Parathyroid adenoma (tissue), 2 donors: ENCODE data around the gene KRT79.
"Not testable (repeated sequence)": the region's sequence is repeated elsewhere in the genome, so short reads cannot be mapped to it uniquely, and the experiment has no call there.

Experiments used
- H2AFZ ChIP-seq: fragments of 300-600 bp; sonication (generic); one replicate; pipeline ENCODE4 v1.7.0; 2017; ENCODE audit warnings: antibody characterized with exemption, mild to moderate bottlenecking
- H3K27ac ChIP-seq: fragments of 300-600 bp; sonication (generic); one replicate; pipeline ENCODE4 v1.7.0; 2017
- H3K27me3 ChIP-seq: fragments of 300-600 bp; sonication (generic); one replicate; pipeline ENCODE4 v1.7.0; 2017; ENCODE audit warnings: low read length; ENCODE audit not compliant: control insufficient read depth, insufficient read depth
- H3K36me3 ChIP-seq: fragments of 300-600 bp; sonication (generic); one replicate; pipeline ENCODE4 v1.7.0; 2017; ENCODE audit warnings: low read length; ENCODE audit not compliant: control insufficient read depth, insufficient read depth
- H3K4me1 ChIP-seq: fragments of 300-600 bp; sonication (generic); one replicate; pipeline ENCODE4 v1.7.0; 2017; ENCODE audit warnings: control low read depth
- H3K4me2 ChIP-seq: fragments of 300-600 bp; sonication (generic); one replicate; pipeline ENCODE4 v1.7.0; 2017; ENCODE audit warnings: low read length
- H3K4me3 ChIP-seq: fragments of 300-600 bp; sonication (generic); one replicate; pipeline ENCODE4 v1.7.0; 2017; ENCODE audit warnings: low read depth, low read length
- H3K79me2 ChIP-seq: fragments of 300-600 bp; sonication (generic); one replicate; pipeline ENCODE4 v1.7.0; 2017; ENCODE audit warnings: control low read depth
- H3K9ac ChIP-seq: fragments of 300-600 bp; sonication (generic); one replicate; pipeline ENCODE4 v1.7.0; 2017; ENCODE audit warnings: mild to moderate bottlenecking
- H3K9me3 ChIP-seq: fragments of 300-600 bp; sonication (generic); one replicate; pipeline ENCODE4 v1.7.0; 2017; ENCODE audit warnings: low read length; ENCODE audit not compliant: control insufficient read depth
- CTCF ChIP-seq: fragments of 300-600 bp; sonication (generic); IDR thresholded peaks from one replicate; pipeline ENCODE4 v1.7.0; 2017; ENCODE audit warnings: antibody characterized with exemption, mild to moderate bottlenecking
- donor health status: primary hyperparathyroidism.

KRT79 gene

GRCh38 chr12:52796839-52797528, 37.1 kb downstream of the KRT79 start:
- Histone ChIP-seq H3K36me3 (no peaks in the 10 kb centered on the region), H3K9me3 (no peaks in the 10 kb centered on the region), H2AFZ (no peak overlapping the region), H3K9ac (no peak overlapping the region), H3K79me2 (no peaks in the 10 kb centered on the region), H3K4me3 (no peak overlapping the region), H3K27me3 (no peaks in the 10 kb centered on the region), H3K4me2 (no peak overlapping the region), H3K27ac (no peak overlapping the region), H3K4me1 (no peaks in the 10 kb centered on the region)
- no peak for TF ChIP-seq CTCF

- H3K27ac ChIP-seq: no peak overlapping the region
- H3K27me3 ChIP-seq: no peaks in the 10 kb centered on the region
- H2AFZ ChIP-seq: no peak overlapping the region
- H3K79me2 ChIP-seq: no peaks in the 10 kb centered on the region
- no peak overlapping the region for H3K9ac ChIP-seq
- H3K36me3 ChIP-seq: no peaks in the 10 kb centered on the region
- H3K4me1 ChIP-seq: no peaks in the 10 kb centered on the region
- no peak for TF ChIP-seq CTCF
- no peak overlapping the region for H3K4me2 ChIP-seq
- no peaks in the 10 kb centered on the region for H3K9me3 ChIP-seq
- H3K4me3 ChIP-seq: no peak overlapping the region
Observed at GRCh38 chr12:52796429-52796794, 37.7 kb downstream of the KRT79 start.

- H3K79me2 ChIP-seq: no peaks in the 10 kb centered on the region
- no peaks in the 10 kb centered on the region for H3K9me3 ChIP-seq
- H3K4me1 ChIP-seq: no peaks in the 10 kb centered on the region
- no peak within 1 kb of the TSS for H3K4me3 ChIP-seq
- no peak within 1 kb of the TSS for H3K4me2 ChIP-seq
- H3K27me3 ChIP-seq: no peaks in the 10 kb centered on the region
- no peak within 1 kb of the TSS for H3K9ac ChIP-seq
- no peak within 1 kb of the TSS for H3K27ac ChIP-seq
- H2AFZ ChIP-seq: no peak within 1 kb of the TSS
- no peak for TF ChIP-seq CTCF
- H3K36me3 ChIP-seq: no peaks in the 10 kb centered on the region
Observed at GRCh38 chr12:52795694-52796428, 38.2 kb downstream of the KRT79 start, which contains the start of gene KRT3. KRT3 (minus strand) TSS chr12:52796117; CDS start chr12:52796042, 75 bp downstream.

DNA sequence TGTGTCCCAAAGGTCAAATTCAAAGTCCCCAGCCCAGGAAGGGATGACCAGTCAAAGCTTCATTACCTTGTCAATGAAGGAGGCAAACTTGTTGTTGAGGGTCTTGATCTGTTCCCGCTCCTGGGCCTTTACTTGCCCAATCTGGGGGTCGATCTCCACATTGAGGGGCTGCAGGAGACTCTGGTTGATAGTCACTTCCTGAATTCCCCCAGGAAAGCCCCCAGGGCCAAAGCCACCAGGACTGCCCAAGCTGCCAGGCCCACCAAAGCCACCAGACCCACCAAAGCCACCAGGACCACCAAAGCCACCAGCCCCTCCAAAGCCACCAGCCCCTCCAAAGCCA, 38.8 kb downstream of the KRT79 start:
- H3K27me3 ChIP-seq, H3K9ac ChIP-seq, H3K36me3 ChIP-seq: not testable (repeated sequence)

DNA sequence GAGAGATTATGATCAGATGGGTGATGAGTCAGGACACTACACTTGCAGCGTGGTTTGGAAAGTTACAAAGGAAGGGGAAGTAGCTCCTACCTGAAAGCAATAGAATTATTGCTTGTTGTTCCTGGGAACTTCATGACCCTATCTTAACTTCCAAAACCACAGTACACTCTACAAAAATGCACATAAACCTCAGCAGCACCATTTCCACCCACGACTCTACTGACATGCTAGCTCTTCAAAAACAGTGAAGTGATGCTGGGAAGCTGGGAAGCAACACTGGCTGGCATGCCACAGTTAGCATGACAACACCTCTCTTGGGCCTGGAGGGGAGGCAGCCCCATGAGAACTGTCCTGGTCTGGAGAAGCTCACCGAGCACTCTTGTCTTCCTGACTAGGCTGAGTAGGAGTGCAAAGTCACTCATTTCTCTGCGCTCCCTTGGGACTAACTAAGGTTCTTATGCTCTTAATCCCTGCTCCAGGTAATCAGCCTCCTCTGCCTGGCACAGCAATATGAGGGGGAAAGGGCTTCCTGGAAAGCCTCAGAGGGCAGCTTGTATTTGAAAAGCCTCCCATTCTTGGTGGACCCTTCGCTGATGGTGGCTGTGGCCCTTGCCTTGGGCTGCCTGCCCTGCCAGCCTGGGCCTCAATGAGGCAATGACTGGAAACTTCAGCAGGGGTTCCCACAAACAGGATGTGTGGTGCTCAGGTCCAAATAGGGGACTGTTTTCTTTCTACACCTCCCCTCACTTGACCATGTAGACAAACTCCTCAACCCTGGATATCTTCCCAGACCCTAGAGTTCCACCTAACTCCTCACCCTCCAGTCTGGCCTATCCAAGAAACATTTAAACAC, 39.4 kb downstream of the KRT79 start:
- Histone ChIP-seq H2AFZ (no peak overlapping the region), H3K36me3 (no peaks in the 10 kb centered on the region), H3K79me2 (no peaks in the 10 kb centered on the region), H3K9ac (no peak overlapping the region), H3K9me3 (no peaks in the 10 kb centered on the region), H3K4me3 (no peak overlapping the region), H3K27me3 (no peaks in the 10 kb centered on the region), H3K4me1 (no peaks in the 10 kb centered on the region), H3K4me2 (no peak overlapping the region), H3K27ac (no peak overlapping the region)
- TF ChIP-seq CTCF: no peak

More for the DNA sequence above, 38.8 kb downstream of the KRT79 start:
- not testable (repeated sequence) for H3K4me1 ChIP-seq, H2AFZ ChIP-seq, H3K79me2 ChIP-seq, H3K9me3 ChIP-seq, H3K4me3 ChIP-seq, H3K4me2 ChIP-seq, H3K27ac ChIP-seq
